GM19351 (cell line): ENCODE data around the gene KRT8.

Source experiments
- ATAC-seq: cut with Tn5 transposase; IDR thresholded peaks from one replicate; pipeline ENCODE4 v1.9.1; 2021; ENCODE audit warnings: mild to moderate bottlenecking, moderate library complexity; ENCODE audit not compliant: unreplicated experiment

The KRT8 gene

GRCh38 chr12:52849511-52849910, 55.4 kb downstream of the KRT8 start:
- no peak for ATAC-seq

- ATAC-seq: no peak
Observed at GRCh38 chr12:52848661-52849255, 56.1 kb downstream of the KRT8 start, which contains the start of gene KRT78. Gene KRT78, minus strand, starts transcription at chr12:52848994. Its CDS starts 64 bp downstream, at chr12:52848930.

GRCh38 chr12:52847335-52848102, 57.4 kb downstream of the KRT8 start:
- no peak for ATAC-seq
